GM21447 (cell line): Measurements from ENCODE around the gene ERGIC1.

Source experiments
- ATAC-seq: cut with Tn5 transposase; IDR thresholded peaks from one replicate; pipeline ENCODE4 v1.9.1; 2021; ENCODE audit not compliant: unreplicated experiment

The ERGIC1 gene

GRCh38 chr5:172911976-172912375, 77.9 kb downstream of the ERGIC1 start:
- ATAC-seq, result no peak

GRCh38 chr5:172913117-172913850, 79.2 kb downstream of the ERGIC1 start:
- no peak for ATAC-seq

GRCh38 chr5:172915514-172915913, 81.5 kb downstream of the ERGIC1 start:
- ATAC-seq, result no peak

- ATAC-seq, result no peak
Observed at GRCh38 chr5:172918421-172919371, 84.6 kb downstream of the ERGIC1 start.

GRCh38 chr5:172919525-172920446, 85.7 kb downstream of the ERGIC1 start:
- ATAC-seq, result no peak

GRCh38 chr5:172920447-172920849, 86.4 kb downstream of the ERGIC1 start:
- ATAC-seq, result no peak

GRCh38 chr5:172920995-172921394, 86.9 kb downstream of the ERGIC1 start:
- ATAC-seq, result no peak

- no peak for ATAC-seq
Observed at GRCh38 chr5:172921906-172922305, 87.9 kb downstream of the ERGIC1 start.

GRCh38 chr5:172923539-172923938, 89.5 kb downstream of the ERGIC1 start:
- ATAC-seq, result no peak

- no peak for ATAC-seq
Observed at GRCh38 chr5:172925336-172925948, 91.4 kb downstream of the ERGIC1 start.

- ATAC-seq, result no peak
Observed at GRCh38 chr5:172926008-172926523, 92.0 kb downstream of the ERGIC1 start.

GRCh38 chr5:172926796-172927195, 92.7 kb downstream of the ERGIC1 start:
- ATAC-seq, result no peak

GRCh38 chr5:172929371-172929838, 95.4 kb downstream of the ERGIC1 start:
- ATAC-seq, result no peak

- no peak for ATAC-seq
Observed at GRCh38 chr5:172931001-172931536, 97.0 kb downstream of the ERGIC1 start.

- peak; percentile 70 for ATAC-seq
Observed at GRCh38 chr5:172932313-172933017, 98.4 kb downstream of the ERGIC1 start.

GRCh38 chr5:172933238-172933637, 99.2 kb downstream of the ERGIC1 start:
- no peak for ATAC-seq

GRCh38 chr5:172935096-172935495, 101.0 kb downstream of the ERGIC1 start:
- ATAC-seq, result no peak

GRCh38 chr5:172936401-172936800, 102.3 kb downstream of the ERGIC1 start:
- ATAC-seq, result no peak

- no peak for ATAC-seq
Observed at GRCh38 chr5:172939071-172939470, 105.0 kb downstream of the ERGIC1 start.
